BE2C (cell line): ENCODE data around the gene BRD8. TPM values are rescaled to one million over a fixed set of nuclear protein-coding genes. Genes with fewer than 3 reads are reported as not detected.

Experiments
- DNase-seq: peaks from one replicate; pipeline ENCODE4 v3.0.0-alpha.2; 2020
- H3K27me3 ChIP-seq: fragments of 250-450 bp; sonication (Bioruptor Pico); 2 replicates; pipeline ENCODE4 v1.5.1; 2020; ENCODE audit warnings: mild to moderate bottlenecking
- H3K36me3 ChIP-seq: fragments of 250-450 bp; sonication (Bioruptor Pico); 2 replicates; pipeline ENCODE4 v1.5.1; 2020; ENCODE audit warnings: mild to moderate bottlenecking
- H3K4me1 ChIP-seq: fragments of 250-450 bp; sonication (Bioruptor Pico); 2 replicates; pipeline ENCODE4 v1.5.1; 2020
- H3K4me3 ChIP-seq: 2 replicates; pipeline ENCODE4 v1.5.1; 2011; ENCODE audit warnings: low read depth, low read length
- H3K9me3 ChIP-seq: fragments of 250-450 bp; sonication (Bioruptor Pico); 2 replicates; pipeline ENCODE4 v1.5.1; 2020
- polyA plus RNA-seq: library from polyadenylated mRNA; unstranded; fragments of >200 nt; gene quantifications from one replicate; pipeline ENCODE4 v1.2.1, GENCODE V29; 2012; ENCODE audit warnings: low read depth, missing spikeins; ENCODE audit not compliant: insufficient read length, insufficient read depth
- TF ChIP-seq, protein P1 (sequence below): IDR thresholded peaks from 2 replicates; pipeline ENCODE4 v1.5.1; 2012; ENCODE audit warnings: mild to moderate bottlenecking, low read depth, low read length

BRD8 gene, protein sequence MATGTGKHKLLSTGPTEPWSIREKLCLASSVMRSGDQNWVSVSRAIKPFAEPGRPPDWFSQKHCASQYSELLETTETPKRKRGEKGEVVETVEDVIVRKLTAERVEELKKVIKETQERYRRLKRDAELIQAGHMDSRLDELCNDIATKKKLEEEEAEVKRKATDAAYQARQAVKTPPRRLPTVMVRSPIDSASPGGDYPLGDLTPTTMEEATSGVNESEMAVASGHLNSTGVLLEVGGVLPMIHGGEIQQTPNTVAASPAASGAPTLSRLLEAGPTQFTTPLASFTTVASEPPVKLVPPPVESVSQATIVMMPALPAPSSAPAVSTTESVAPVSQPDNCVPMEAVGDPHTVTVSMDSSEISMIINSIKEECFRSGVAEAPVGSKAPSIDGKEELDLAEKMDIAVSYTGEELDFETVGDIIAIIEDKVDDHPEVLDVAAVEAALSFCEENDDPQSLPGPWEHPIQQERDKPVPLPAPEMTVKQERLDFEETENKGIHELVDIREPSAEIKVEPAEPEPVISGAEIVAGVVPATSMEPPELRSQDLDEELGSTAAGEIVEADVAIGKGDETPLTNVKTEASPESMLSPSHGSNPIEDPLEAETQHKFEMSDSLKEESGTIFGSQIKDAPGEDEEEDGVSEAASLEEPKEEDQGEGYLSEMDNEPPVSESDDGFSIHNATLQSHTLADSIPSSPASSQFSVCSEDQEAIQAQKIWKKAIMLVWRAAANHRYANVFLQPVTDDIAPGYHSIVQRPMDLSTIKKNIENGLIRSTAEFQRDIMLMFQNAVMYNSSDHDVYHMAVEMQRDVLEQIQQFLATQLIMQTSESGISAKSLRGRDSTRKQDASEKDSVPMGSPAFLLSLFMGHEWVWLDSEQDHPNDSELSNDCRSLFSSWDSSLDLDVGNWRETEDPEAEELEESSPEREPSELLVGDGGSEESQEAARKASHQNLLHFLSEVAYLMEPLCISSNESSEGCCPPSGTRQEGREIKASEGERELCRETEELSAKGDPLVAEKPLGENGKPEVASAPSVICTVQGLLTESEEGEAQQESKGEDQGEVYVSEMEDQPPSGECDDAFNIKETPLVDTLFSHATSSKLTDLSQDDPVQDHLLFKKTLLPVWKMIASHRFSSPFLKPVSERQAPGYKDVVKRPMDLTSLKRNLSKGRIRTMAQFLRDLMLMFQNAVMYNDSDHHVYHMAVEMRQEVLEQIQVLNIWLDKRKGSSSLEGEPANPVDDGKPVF
- 78.9 TPM for polyA plus RNA-seq

DNA sequence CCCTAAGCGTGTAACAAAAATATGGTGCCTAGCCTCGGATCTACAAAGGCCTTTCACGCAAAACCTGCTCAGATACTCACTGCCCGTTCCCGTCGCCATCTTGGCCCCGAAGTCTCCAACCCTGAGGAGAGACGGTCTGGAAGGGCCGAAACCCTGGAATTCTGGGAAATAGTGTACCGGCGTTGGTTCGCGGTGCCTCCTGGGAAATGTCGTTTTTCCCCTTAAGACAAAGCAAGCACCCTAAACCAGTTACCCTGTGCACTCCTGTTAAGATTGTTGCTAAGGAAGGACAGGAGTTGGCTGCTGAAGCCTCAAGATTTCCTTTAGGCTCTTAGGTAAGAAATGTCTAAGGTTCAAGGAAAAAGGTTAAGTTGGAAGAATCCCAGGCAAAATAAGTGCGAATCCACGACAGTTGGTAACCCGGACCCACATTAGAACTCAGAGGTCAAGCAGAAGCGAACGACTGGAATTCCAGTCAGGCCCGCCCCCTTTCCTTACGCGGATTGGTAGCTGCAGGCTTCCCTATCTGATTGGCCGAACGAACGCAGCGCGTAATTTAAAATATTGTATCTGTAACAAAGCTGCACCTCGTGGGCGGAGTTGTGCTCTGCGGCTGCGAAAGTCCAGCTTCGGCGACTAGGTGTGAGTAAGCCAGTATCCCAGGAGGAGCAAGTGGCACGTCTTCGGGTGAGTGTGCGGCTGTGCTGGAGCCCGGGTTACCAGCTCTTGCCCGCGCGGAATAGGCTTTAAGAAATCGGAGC is at the start of gene BRD8, which contains the start of gene KIF20A:
Gene BRD8 (minus strand): TSS at position 115 of the 761 bp plus-strand sequence. CDS start 16 bp downstream, at position 99.
Gene KIF20A (plus strand): TSS at position 597 of the 761 bp plus-strand sequence. CDS start 569 bp downstream, outside the sequence.
- DNase-seq, result peak; percentile 98
- Histone ChIP-seq H3K27me3 (no peaks in the 10 kb centered on the region), H3K9me3 (no peaks in the 10 kb centered on the region), H3K36me3 (peaks cover 47% of the 10 kb centered on the region), H3K4me1 (no peaks in the 10 kb centered on the region), H3K4me3 (peak within 1 kb of the TSS; percentile 87)
- TF ChIP-seq, protein P1, sequence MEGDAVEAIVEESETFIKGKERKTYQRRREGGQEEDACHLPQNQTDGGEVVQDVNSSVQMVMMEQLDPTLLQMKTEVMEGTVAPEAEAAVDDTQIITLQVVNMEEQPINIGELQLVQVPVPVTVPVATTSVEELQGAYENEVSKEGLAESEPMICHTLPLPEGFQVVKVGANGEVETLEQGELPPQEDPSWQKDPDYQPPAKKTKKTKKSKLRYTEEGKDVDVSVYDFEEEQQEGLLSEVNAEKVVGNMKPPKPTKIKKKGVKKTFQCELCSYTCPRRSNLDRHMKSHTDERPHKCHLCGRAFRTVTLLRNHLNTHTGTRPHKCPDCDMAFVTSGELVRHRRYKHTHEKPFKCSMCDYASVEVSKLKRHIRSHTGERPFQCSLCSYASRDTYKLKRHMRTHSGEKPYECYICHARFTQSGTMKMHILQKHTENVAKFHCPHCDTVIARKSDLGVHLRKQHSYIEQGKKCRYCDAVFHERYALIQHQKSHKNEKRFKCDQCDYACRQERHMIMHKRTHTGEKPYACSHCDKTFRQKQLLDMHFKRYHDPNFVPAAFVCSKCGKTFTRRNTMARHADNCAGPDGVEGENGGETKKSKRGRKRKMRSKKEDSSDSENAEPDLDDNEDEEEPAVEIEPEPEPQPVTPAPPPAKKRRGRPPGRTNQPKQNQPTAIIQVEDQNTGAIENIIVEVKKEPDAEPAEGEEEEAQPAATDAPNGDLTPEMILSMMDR, result no peak

DNA sequence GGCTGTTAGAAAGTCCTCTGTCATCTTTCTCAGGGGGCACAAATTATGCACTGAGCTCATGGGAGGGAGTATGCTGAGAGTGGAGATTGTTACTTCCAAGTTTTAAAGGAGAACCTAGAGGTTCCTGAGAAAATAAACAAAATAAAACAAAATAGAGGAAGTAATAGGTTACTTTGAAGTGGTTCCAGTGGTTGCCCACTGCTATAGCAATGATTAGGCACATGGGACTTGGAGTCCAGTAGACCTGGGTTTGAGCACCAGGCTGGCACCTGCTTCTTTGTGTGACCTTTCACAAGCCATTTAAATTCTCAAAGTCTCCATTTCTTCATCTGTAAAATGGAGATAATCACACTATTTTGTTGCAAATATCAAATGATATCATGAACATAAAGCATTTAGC is 48.5 kb upstream of the BRD8 start:
- H3K36me3 ChIP-seq, result no peaks in the 10 kb centered on the region
- peaks cover 15% of the 10 kb centered on the region for H3K4me1 ChIP-seq
- no peak for DNase-seq
- H3K9me3 ChIP-seq, result peaks cover 4% of the 10 kb centered on the region
- no peak overlapping the region for H3K4me3 ChIP-seq
- TF ChIP-seq, protein P1, result no peak
- H3K27me3 ChIP-seq, result peaks cover 39% of the 10 kb centered on the region

DNA sequence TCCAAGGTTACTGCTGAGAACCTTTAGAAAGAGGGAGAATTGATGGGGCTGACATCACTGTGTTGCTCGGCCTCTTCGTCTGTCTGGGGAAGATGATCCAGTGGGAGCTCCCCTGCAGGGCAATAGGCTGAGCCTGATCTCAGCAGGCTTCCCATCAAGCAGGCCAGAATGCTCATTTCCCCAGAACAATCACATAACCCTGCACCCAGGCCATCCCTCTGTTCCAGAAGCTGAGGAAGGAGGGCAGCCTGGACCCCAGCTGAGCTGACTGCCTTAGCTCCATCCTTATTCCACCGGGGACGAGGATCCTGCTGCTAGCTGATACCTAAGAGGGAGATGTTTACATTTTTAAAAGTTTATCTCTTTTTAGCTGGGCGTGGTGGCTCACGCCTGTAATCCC is 46.3 kb upstream of the BRD8 start:
- Histone ChIP-seq H3K9me3 (peaks cover 4% of the 10 kb centered on the region), H3K36me3 (no peaks in the 10 kb centered on the region), H3K4me1 (peaks cover 3% of the 10 kb centered on the region; the same call in 1 of the 2 replicates), H3K27me3 (peaks cover 30% of the 10 kb centered on the region), H3K4me3 (no peak overlapping the region)
- DNase-seq, result no peak
- TF ChIP-seq, protein P1, result no peak

GRCh38 chr5:138223532-138223931 is 45.1 kb upstream of the BRD8 start:
- Histone ChIP-seq H3K27me3 (peaks cover 30% of the 10 kb centered on the region), H3K4me3 (no peak overlapping the region), H3K36me3 (no peaks in the 10 kb centered on the region), H3K9me3 (peaks cover 4% of the 10 kb centered on the region), H3K4me1 (no peaks in the 10 kb centered on the region)
- DNase-seq, result no peak
- TF ChIP-seq, protein P1, result no peak

GRCh38 chr5:138216799-138217198 is 38.4 kb upstream of the BRD8 start:
- no peak overlapping the region for H3K4me3 ChIP-seq
- H3K9me3 ChIP-seq, result no peaks in the 10 kb centered on the region
- H3K36me3 ChIP-seq, result no peaks in the 10 kb centered on the region
- no peak for DNase-seq
- H3K4me1 ChIP-seq, result no peaks in the 10 kb centered on the region
- TF ChIP-seq, protein P1, result no peak
- no peaks in the 10 kb centered on the region for H3K27me3 ChIP-seq
